SU-DHL-6 (cell line): Measurements from ENCODE around the gene ASTN2.

Source experiments
- EZH2phosphoT487 ChIP-seq: fragments of 200-600 bp; sonication (generic), shearing (Covaris generic); conservative IDR thresholded peaks from 2 replicates; pipeline ENCODE4 v1.6.1; 2018; ENCODE audit warnings: mild to moderate bottlenecking, antibody characterized with exemption, low read length, moderate library complexity, mixed read lengths
- TF ChIP-seq, protein P1 (sequence below): fragments of 200-600 bp; sonication (generic); IDR thresholded peaks from one replicate; pipeline ENCODE4 v1.5.1; 2017; ENCODE audit warnings: antibody characterized with exemption, mild to moderate bottlenecking, low read length, moderate library complexity; ENCODE audit not compliant: insufficient read depth, poor library complexity, severe bottlenecking

DNA sequence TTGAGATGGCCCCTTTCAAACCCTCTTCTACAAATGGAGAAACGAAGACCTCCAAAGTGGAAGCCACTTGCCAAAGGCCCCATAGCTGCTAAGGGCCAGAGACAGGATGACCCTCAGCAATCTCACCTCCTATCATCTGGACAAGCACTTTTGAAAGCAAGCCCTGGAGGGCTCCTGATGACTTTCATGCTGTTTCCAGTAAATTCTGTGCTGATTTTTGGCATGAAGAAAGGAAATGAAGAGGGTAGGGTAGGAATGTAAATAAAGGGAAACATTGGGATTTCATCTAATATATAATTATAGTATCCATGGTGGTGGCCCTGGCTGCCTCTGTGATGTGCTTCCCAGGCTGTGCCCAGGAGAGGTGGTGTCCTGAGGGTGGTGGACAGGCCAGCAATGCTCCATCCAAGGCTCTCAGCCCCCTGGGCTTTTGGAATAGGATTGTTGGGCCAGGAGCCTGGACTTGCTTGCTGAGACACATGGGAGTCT lies 935.8 kb downstream of the ASTN2 start:
- TF ChIP-seq, protein P1, sequence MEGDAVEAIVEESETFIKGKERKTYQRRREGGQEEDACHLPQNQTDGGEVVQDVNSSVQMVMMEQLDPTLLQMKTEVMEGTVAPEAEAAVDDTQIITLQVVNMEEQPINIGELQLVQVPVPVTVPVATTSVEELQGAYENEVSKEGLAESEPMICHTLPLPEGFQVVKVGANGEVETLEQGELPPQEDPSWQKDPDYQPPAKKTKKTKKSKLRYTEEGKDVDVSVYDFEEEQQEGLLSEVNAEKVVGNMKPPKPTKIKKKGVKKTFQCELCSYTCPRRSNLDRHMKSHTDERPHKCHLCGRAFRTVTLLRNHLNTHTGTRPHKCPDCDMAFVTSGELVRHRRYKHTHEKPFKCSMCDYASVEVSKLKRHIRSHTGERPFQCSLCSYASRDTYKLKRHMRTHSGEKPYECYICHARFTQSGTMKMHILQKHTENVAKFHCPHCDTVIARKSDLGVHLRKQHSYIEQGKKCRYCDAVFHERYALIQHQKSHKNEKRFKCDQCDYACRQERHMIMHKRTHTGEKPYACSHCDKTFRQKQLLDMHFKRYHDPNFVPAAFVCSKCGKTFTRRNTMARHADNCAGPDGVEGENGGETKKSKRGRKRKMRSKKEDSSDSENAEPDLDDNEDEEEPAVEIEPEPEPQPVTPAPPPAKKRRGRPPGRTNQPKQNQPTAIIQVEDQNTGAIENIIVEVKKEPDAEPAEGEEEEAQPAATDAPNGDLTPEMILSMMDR = no peak
- TF ChIP-seq EZH2phosphoT487 = no peak
